Epithelial cell of proximal tubule (primary cell): ENCODE data around the gene KLHL30. TPM values are rescaled to one million over a fixed set of nuclear protein-coding genes. Genes with fewer than 3 reads are reported as not detected.
A peak's percentile ranks its signal among the peaks of the same experiment; 100 is the strongest.

Experiments used
- DNase-seq: peaks from one replicate; pipeline ENCODE4 v3.0.0-alpha.2; 2011; ENCODE audit warnings: low read depth
- H3K4me3 ChIP-seq: 2 replicates; pipeline ENCODE4 v1.5.1; 2011; ENCODE audit warnings: low read depth, mild to moderate bottlenecking, low read length
- total RNA-seq: library from RNA; depleted of rRNA; stranded (reverse); fragments of >200 nt; gene quantifications from 2 replicates; pipeline ENCODE4 v1.2.3, GENCODE V29; 2015
- TF ChIP-seq, protein P1 (sequence below): conservative IDR thresholded peaks from 2 replicates; pipeline ENCODE4 v1.5.1; 2012; ENCODE audit warnings: low read depth, mild to moderate bottlenecking, low read length

Gene KLHL30
- total RNA-seq, 1 donor from 2014 or later, result 1.7 TPM

DNA sequence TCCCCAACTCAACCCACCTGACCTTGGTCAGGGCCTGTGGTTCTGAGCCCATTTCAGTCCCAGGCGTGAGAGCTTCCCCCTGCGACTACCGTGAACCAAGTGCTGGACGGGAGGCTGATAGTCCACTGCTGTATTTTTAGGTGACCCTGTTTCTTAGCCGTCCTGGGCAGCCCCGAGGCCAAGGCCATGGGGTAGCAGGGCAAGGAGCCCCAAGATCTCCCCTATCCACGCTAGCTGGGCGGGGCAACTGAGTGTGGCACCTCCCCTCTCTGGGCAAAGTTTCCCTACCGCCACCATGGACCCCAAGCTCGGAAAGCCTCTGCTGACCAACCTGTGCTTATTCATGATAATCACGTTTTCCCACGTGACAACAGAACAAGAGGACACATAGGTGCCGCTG lies 583 bp upstream of the KLHL30 start:
- TF ChIP-seq, protein P1, sequence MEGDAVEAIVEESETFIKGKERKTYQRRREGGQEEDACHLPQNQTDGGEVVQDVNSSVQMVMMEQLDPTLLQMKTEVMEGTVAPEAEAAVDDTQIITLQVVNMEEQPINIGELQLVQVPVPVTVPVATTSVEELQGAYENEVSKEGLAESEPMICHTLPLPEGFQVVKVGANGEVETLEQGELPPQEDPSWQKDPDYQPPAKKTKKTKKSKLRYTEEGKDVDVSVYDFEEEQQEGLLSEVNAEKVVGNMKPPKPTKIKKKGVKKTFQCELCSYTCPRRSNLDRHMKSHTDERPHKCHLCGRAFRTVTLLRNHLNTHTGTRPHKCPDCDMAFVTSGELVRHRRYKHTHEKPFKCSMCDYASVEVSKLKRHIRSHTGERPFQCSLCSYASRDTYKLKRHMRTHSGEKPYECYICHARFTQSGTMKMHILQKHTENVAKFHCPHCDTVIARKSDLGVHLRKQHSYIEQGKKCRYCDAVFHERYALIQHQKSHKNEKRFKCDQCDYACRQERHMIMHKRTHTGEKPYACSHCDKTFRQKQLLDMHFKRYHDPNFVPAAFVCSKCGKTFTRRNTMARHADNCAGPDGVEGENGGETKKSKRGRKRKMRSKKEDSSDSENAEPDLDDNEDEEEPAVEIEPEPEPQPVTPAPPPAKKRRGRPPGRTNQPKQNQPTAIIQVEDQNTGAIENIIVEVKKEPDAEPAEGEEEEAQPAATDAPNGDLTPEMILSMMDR, result no peak
- no peak overlapping the region for H3K4me3 ChIP-seq
- no peak for DNase-seq

DNA sequence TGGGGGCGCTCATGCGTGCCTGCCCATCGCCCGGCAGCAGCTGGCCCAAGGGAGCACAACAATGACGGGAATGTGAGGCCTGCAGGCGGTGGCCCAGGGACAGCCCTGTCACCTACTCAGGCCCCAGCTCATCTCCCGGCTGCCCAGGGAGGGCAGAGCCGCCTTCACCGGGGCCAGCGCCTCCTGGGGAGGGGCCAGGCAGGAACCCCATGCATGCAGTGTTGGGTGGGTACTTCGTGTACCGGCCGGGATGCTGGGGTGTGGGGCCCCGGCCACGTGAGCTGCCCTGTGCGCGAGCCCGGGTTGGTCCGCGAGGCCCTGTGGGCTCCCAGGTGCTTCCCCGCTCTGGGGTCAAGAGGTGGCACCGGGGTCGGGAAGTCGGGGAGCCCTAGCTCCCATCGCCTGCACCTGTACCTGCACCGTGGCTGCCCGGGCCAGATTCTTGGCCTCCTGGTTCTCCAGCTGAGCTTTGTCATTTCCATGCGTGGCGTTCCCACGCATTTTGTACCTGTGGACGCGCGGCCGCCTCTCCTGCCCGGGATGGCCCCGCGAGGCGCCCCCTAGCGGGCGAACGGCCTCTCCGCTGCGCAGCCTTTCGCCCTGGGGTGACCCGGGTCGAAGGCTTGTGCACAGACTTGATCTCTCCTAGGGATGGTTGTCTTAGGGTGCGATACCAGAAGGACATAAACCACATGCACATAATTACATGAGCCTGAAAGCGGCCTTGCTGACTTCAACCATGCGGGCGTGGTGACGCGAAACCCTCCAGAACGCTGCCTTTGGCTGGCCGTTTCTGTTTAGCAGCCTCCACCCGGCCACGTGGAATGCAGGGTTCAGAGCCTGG lies 950 bp downstream of the KLHL30 start:
- TF ChIP-seq, protein P1, result peak; percentile 48
- no peak overlapping the region for H3K4me3 ChIP-seq
- no peak for DNase-seq

DNA sequence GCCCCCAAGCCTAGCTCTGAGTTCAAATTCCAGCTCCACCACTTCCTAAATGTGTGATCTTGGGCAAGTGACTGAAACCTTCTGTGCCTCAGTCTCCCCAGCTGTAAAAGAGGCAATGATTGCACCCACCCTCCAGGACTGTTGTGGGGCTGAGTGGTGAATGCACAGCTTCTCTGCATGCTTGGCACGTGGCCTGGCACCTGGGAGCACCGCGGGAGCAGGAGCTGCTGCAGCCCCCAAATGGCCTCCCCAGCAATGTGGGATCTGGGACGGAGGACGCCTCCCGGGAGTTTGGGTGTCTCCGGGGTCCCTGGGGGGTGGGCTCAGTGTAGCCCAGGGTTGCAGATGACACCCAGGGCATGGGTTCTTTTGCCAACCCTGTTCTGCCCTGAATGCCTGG lies 1.6 kb downstream of the KLHL30 start:
- DNase-seq, result no peak
- TF ChIP-seq, protein P1, result no peak
- no peak overlapping the region for H3K4me3 ChIP-seq

DNA sequence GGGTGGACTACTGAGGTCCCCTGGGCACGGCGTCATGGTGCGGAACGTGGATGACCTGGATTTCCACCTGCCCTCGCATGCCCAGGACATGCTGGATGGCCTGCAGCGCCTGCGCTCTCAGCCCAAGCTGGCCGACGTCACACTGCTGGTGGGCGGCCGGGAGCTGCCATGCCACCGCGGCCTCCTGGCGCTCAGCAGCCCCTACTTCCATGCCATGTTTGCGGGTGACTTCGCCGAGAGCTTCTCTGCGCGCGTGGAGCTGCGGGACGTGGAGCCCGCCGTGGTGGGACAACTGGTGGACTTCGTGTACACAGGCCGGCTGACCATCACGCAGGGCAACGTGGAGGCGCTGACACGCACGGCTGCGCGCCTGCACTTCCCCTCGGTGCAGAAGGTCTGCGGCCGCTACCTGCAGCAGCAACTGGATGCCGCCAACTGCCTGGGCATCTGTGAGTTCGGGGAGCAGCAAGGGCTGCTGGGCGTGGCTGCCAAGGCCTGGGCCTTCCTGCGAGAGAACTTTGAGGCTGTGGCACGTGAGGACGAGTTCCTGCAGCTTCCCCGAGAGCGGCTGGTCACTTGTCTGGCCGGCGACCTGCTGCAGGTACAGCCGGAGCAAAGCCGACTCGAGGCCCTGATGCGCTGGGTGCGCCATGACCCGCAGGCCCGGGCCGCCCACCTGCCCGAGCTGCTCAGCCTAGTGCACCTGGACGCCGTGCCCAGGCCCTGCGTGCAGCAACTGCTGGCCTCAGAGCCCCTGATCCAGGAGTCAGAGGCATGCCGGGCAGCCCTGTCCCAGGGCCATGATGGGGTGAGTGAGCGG lies 2.5 kb downstream of the KLHL30 start:
- no peak for DNase-seq
- H3K4me3 ChIP-seq, result no peak overlapping the region
- TF ChIP-seq, protein P1, result no peak

DNA sequence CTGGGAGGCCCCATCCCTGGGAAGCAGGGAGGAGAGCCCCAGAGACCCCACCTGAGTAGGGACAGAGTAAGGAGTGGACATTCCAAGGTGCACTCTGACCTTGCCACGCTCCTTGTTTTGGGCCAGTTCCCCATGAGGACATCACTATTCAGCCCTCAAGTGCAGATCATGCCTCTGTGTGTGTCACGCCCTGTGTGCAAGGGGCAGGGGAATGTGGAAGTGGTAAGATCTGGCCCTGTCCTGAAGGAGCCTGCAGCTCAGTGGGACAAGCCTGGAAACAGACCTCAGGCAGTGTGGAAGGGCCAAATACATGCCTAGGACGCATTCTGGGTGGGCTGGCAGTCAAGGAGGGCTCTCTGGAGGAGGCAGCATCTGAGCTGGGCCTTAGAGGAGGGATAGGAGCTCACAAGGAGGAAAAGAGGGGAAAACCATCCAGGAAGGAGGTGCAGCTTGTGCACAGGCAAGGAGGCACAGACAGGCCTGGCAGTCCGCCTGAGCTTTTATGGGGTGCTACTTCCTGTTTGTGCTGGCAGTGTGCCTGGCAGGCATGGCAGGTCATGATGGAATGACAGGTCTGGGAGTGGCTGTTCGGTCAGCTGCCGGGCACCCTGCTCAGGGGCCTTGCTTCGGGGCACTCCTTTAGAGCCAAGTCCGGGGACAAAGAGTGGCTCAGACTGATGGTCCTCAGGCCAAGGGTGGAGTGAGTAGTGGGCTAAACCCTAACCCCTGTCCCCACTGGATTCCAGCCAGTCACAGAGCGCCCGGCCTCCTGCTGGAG lies 3.3 kb downstream of the KLHL30 start:
- DNase-seq, result no peak
- H3K4me3 ChIP-seq, result no peak overlapping the region
- TF ChIP-seq, protein P1, result no peak

DNA sequence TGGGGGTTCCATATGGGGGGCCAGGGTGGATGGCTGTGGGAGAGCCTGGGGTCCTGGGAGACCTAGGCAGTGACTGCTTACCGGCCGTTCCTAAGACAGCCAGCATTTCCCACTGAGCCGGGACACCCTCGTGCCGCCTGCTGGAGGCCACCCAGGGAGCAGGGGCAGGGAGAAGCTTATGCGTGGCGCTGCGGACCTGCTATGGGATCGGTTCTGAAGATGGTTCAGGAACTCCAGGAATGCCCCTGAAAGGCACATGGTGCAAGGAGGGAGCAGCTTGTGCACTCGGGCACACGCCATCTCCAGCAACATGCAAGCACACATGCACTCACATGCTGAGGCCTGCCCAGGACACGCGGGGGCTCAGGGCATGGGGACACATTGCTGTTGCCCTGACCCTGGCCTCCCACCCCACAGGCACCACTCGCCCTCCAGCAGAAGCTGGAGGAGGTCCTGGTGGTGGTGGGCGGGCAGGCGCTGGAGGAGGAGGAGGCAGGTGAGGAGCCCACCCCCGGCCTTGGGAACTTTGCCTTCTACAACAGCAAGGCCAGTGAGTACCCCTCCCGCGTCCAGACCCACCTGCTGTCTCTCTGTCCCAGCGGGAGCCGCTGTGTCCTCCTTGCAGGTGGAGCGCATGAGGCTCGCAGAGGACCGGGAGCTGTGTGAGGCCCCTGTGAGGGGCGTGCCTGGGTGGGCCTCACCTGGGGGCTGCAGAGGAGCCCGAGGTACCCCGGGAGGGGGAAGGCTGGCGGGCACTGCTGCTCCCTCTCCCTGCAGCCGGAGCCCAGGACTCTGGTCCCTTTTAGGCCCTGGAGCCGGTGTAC lies 4.1 kb downstream of the KLHL30 start:
- H3K4me3 ChIP-seq, result no peak overlapping the region
- DNase-seq, result no peak
- TF ChIP-seq, protein P1, result no peak
